Measurements from ENCODE around the gene PCDHB4.

PCDHB4 gene

DNA sequence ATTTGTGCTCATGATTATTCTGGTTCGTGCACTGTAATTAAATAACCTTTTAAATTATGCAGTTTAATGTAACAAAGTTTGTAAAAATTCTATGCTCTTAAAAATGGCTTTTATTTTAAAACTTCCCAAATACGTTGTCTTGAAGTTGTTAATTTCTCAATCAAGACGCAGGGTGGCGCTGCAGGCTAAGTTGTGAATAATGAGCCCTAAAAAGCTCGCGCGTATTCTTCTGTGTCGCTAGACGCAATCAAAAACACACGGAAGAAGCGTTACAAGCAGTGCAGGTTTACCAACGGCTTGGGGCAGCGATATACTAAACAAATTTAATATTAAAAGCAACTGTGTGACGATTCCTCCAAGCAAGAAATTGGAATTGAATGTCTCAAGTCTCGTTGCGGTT is at the start of gene PCDHB4:
Gene PCDHB4 (plus strand): TSS at position 256 of the 400 bp plus-strand sequence. CDS start 181 bp downstream, outside the sequence.
- TF ChIP-seq GATA3 (IDR thresholded peaks at IDR 0.05; ENCODE audit: low read depth, low read length) (no peak), GATA2 (IDR thresholded peaks at IDR 0.05; ENCODE audit: low read depth, low read length) (no peak)

DNA sequence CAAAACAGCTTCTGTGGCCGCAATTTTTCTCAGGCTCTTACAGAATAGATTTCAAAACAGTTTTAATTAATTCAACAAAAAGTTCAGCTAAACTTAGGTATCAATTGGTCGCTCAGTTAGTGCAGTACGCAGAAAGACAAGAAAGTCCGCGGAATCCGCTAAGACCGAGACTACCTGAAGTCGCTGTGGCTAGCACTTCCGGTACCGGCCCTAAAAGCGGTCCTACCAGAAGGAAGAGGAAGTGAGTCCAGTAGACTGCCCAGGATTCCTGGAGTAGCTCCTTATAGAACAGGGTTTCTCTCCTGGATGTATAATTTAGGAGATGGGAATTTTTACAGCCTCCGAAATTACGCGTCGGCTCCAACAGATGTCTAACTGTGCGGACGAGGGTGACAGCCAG is 43.8 kb upstream of the PCDHB4 start:
- no peak for TF ChIP-seq GATA2 (IDR thresholded peaks at IDR 0.05; ENCODE audit: low read depth, low read length)
- no peak for TF ChIP-seq GATA3 (IDR thresholded peaks at IDR 0.05; ENCODE audit: low read depth, low read length)

DNA sequence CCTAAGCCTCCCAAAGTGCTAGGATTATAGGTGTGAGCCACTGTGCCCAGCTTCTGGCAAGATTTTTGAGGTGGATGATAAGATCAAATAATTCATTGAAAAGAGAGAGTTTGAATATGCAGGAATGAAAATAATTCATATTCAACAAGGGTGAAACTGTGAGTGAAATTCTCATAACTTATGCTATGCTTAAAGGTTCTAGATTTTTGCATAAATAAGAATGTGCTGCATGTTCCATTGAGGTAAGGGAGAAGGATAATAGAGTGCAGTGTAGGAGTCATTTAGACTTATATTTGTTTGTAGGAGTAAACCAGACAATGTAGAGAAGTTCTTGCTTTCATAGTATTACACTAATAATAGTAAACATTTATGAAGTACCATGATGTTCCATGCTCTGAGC is 39.4 kb upstream of the PCDHB4 start:
- TF ChIP-seq GATA2 (IDR thresholded peaks at IDR 0.05; ENCODE audit: low read depth, low read length) (no peak), GATA3 (IDR thresholded peaks at IDR 0.05; ENCODE audit: low read depth, low read length) (no peak)

DNA sequence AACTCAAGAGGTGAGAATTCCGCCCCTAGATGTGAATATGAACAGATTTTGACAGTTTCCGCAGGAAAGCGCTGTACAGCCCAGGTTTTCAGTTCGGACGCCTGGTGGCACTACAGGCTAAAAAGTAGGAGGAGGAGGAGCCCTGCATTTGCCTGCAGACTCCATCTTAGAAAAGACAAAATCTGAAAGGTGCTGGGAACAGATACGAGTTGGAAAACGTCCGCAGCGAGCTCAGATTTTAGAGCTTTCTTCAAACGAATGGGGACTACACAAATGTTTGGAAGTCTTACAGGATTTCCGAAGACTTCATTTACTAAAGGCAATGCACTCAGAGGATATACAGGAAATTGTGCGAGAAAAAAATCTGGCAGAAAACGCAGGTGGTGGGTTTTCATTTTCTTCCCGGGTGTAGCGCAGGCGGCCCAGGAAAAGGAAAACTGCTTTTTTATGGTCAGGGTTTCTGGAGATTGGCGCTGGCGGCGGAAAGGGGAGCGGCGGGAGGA is 37.1 kb upstream of the PCDHB4 start:
- TF ChIP-seq GATA2 (IDR thresholded peaks at IDR 0.05; ENCODE audit: low read depth, low read length), result no peak
- TF ChIP-seq GATA3 (IDR thresholded peaks at IDR 0.05; ENCODE audit: low read depth, low read length), result no peak

DNA sequence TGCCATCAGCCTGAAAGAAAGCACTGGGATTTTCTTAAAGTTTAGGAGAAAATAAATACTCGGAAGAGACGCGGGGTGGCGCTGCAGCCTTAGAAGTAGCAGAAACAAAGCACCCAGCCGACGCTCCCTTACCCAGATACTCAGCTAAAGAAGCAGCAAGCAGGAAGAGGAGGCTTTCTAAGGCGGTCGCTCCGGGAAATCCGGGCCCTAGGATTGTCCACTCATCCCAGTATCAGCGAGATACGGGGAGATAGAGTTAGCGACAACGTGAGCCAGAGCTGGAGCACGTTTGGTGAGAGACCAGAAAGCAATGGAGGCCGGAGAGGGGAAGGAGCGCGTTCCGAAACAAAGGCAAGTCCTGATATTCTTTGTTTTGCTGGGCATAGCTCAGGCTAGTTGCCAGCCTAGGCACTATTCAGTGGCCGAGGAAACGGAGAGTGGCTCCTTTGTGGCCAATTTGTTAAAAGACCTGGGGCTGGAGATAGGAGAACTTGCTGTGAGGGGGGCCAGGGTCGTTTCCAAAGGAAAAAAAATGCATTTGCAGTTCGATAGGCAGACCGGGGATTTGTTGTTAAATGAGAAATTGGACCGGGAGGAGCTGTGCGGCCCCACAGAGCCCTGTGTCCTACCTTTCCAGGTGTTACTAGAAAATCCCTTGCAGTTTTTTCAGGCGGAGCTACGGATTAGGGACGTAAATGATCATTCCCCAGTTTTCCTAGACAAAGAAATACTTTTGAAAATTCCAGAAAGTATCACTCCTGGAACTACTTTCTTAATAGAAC is 26.9 kb upstream of the PCDHB4 start, which contains the start of gene PCDHB2:
Gene PCDHB2 (plus strand): TSS at position 135 of the 782 bp plus-strand sequence. CDS start 176 bp downstream, at position 311.
- TF ChIP-seq GATA3 (IDR thresholded peaks at IDR 0.05; ENCODE audit: low read depth, low read length) (no peak), GATA2 (IDR thresholded peaks at IDR 0.05; ENCODE audit: low read depth, low read length) (no peak)

DNA sequence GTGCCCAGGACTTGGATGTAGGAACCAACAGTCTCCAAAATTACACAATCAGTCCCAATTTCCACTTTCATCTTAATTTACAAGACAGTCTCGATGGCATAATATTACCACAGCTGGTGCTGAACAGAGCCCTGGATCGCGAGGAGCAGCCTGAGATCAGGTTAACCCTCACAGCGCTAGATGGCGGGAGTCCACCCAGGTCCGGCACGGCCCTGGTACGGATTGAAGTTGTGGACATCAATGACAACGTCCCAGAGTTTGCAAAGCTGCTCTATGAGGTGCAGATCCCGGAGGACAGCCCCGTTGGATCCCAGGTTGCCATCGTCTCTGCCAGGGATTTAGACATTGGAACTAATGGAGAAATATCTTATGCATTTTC is 26.4 kb upstream of the PCDHB4 start:
- TF ChIP-seq GATA2 (IDR thresholded peaks at IDR 0.05; ENCODE audit: low read depth, low read length) (no peak), GATA3 (IDR thresholded peaks at IDR 0.05; ENCODE audit: low read depth, low read length) (no peak)

DNA sequence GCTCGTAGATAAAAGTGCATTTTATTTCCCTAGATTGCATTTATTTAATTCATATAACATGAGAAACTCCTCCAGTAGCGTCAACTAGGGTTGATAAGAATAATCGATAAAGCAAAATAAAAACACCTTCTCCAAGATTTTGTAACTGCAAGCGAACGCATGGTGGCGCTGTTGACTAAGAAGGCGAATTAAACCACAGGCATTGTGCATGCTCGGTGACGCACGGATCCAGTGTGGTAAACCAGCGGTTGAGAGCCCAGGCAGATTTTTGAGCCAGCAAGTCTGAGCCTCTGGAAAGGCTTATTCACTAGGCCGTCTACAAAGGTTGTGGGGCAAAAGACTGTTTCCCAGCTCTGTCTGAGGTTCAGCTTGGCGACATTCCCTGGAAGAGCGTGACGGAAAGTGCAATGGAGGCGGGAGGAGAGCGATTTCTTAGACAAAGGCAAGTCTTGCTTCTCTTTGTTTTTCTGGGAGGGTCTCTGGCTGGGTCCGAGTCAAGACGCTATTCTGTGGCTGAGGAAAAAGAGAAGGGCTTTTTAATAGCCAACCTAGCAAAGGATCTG is 21.3 kb upstream of the PCDHB4 start, which contains the start of gene PCDHB3:
Gene PCDHB3 (plus strand): TSS at position 231 of the 563 bp plus-strand sequence. CDS start 177 bp downstream, at position 408.
- TF ChIP-seq GATA3 (IDR thresholded peaks at IDR 0.05; ENCODE audit: low read depth, low read length), result no peak
- no peak for TF ChIP-seq GATA2 (IDR thresholded peaks at IDR 0.05; ENCODE audit: low read depth, low read length)

DNA sequence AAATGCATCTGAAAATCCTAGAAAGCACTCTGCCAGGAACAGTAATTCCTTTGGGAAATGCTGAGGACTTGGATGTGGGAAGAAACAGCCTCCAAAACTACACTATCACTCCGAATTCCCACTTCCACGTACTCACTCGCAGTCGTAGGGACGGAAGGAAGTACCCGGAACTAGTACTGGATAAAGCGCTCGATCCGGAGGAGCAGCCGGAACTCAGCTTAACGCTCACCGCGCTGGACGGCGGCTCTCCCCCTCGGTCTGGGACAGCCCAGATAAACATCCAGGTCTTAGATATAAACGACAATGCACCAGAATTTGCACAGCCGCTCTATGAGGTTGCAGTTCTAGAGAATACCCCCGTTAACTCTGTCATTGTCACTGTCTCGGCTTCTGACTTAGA is 20.6 kb upstream of the PCDHB4 start:
- TF ChIP-seq GATA3 (IDR thresholded peaks at IDR 0.05; ENCODE audit: low read depth, low read length), result no peak
- TF ChIP-seq GATA2 (IDR thresholded peaks at IDR 0.05; ENCODE audit: low read depth, low read length), result no peak

DNA sequence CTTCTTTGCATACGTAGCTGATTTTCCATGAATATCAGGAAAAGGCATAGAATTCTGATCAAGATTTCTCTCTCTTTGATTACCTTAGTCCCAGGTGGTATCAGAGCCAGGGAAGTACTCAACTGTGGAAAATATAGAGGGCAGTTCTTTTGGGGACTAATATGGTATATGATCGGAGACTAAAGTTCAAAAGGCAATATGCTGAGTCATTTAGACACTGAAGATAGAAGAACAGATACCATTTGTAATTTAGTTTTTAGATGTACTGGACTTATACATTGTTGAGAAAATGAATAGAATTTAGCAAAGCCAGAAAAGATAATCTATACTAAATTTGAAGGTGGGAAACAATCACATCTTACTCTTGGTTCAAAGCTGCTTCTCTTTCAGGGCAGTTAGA is 16.3 kb upstream of the PCDHB4 start:
- no peak for TF ChIP-seq GATA3 (IDR thresholded peaks at IDR 0.05; ENCODE audit: low read depth, low read length)
- TF ChIP-seq GATA2 (IDR thresholded peaks at IDR 0.05; ENCODE audit: low read depth, low read length), result no peak

DNA sequence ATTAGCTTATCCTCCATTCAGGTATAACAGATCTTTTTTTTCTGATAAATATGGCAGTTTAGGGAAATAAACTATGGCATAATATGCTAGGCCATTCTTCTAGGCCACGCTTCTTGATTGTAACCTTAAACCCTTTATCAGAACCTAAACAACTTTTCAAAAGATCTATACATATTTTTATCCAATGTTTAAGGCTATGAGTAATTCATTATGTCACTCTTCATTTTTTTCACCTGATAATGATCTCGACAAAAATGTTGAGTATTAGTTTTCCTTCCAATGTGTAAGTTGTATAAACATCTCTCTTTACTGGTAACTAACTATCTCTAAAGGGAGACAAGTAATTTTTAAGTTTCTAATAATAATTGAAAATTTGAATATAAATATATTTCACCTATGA is 2.4 kb upstream of the PCDHB4 start:
- TF ChIP-seq GATA3 (IDR thresholded peaks at IDR 0.05; ENCODE audit: low read depth, low read length), result no peak
- no peak for TF ChIP-seq GATA2 (IDR thresholded peaks at IDR 0.05; ENCODE audit: low read depth, low read length)

DNA sequence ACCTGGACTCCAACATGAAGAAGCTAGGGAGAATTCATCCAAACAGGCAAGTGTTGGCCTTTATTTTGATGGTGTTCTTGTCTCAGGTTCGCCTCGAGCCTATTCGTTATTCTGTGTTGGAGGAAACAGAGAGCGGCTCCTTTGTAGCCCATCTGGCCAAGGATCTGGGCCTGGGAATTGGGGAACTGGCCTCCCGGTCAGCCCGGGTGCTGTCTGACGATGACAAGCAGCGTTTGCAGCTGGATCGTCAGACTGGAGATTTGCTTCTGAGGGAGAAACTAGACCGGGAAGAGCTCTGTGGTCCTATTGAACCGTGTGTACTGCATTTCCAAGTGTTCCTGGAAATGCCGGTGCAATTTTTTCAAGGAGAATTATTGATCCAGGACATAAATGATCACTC is 367 bp downstream of the PCDHB4 start:
- TF ChIP-seq GATA2 (IDR thresholded peaks at IDR 0.05; ENCODE audit: low read depth, low read length), result no peak
- no peak for TF ChIP-seq GATA3 (IDR thresholded peaks at IDR 0.05; ENCODE audit: low read depth, low read length)

DNA sequence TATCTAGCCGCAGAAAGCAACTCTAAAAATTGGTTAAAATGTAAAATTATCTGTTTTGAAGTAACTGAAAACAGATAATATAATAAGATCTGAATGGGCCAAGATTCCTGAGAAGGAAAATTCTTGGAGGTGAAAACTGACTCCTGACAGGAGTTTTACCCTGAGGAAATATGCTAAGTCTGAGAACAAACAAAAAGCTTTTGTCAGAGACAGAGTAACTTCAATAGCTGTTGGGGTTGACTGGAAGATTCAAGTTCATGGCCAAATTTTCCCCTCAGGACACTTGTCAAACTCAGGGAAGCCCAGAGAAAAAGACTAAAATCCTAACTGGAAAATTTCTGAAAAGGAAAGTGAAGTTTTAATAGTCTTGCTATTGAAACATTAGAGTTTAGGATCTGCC is 5.7 kb downstream of the PCDHB4 start:
- TF ChIP-seq GATA2 (IDR thresholded peaks at IDR 0.05; ENCODE audit: low read depth, low read length) (no peak), GATA3 (IDR thresholded peaks at IDR 0.05; ENCODE audit: low read depth, low read length) (no peak)

DNA sequence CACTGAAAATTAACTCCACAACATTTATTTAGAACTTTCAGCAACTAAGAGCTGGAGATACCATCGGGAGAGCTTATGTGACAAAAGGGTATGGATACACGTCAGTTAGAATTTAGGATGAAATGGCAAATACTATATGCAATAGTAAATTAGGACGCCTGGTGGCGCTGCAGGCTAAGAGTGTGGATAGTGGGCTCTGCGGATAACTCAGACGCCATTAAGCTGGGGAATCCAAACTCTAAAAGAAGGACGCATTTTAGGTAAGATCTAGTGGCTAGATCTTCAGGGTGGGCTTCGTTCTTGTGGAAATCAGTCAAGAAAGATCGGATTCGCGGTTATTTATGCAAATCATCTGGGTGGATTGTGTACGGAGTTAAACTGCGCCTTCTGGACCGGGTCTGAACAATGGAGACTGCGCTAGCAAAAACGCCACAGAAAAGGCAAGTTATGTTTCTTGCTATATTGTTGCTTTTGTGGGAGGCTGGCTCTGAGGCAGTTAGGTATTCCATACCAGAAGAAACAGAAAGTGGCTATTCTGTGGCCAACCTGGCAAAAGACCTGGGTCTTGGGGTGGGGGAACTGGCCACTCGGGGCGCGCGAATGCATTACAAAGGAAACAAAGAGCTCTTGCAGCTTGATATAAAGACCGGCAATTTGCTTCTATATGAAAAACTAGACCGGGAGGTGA is 13.6 kb downstream of the PCDHB4 start, which contains the start of gene PCDHB5:
Gene PCDHB5 (plus strand): TSS at position 177 of the 688 bp plus-strand sequence. CDS start 229 bp downstream, at position 406.
- TF ChIP-seq GATA3 (IDR thresholded peaks at IDR 0.05; ENCODE audit: low read depth, low read length), result no peak
- no peak for TF ChIP-seq GATA2 (IDR thresholded peaks at IDR 0.05; ENCODE audit: low read depth, low read length)

DNA sequence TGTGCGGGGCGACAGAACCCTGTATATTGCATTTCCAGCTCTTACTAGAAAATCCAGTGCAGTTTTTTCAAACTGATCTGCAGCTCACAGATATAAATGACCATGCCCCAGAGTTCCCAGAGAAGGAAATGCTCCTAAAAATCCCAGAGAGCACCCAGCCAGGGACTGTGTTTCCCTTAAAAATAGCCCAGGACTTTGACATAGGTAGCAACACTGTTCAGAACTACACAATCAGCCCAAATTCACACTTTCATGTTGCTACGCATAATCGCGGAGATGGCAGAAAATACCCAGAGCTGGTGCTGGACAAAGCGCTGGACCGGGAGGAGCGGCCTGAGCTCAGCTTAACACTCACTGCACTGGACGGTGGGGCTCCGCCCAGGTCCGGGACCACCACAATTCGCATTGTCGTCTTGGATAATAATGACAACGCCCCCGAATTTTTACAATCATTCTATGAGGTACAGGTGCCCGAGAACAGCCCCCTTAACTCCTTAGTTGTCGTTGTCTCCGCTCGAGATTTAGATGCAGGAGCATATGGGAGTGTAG is 14.2 kb downstream of the PCDHB4 start:
- no peak for TF ChIP-seq GATA2 (IDR thresholded peaks at IDR 0.05; ENCODE audit: low read depth, low read length)
- no peak for TF ChIP-seq GATA3 (IDR thresholded peaks at IDR 0.05; ENCODE audit: low read depth, low read length)

Data from SH-SY5Y (cell line).